PC-9 (cell line): Measurements from ENCODE around the gene VPS9D1. TPM values are rescaled to one million over a fixed set of nuclear protein-coding genes. Genes with fewer than 3 reads are reported as not detected.

Source experiments
- BruUV-seq: library from RNA; stranded (reverse); fragments of 400-500 nt; replicated peaks from 2 replicates; lab custom pipeline; 2021; lab: Mats Ljungman, UMichigan
- CTCF ChIA-PET: fragments of 300-600 bp; sonication (Branson Sonifier 250); formaldehyde crosslinking; loops from one replicate; lab custom pipeline; 2022; ENCODE audit warnings: antibody characterized with exemption; lab: Charles Lee
- POLR2A ChIA-PET: fragments of 300-600 bp; sonication (Branson Sonifier 250); formaldehyde crosslinking; loops from one replicate; lab custom pipeline; 2022; ENCODE audit warnings: antibody characterized with exemption; ENCODE audit not compliant: unreplicated experiment; lab: Charles Lee
- DNase-seq, 2 experiments: peaks; one replicate each; pipeline versions ENCODE4 v3.0.0 to v3.0.0-alpha.2; 2015 to 2022; ENCODE audit warnings: mixed read lengths in 1 of 2
- H2AFZ ChIP-seq: fragments of 200-600 bp; sonication (generic); 2 replicates; pipeline ENCODE4 v1.8.1; 2017; ENCODE audit warnings: antibody characterized with exemption
- H3F3A ChIP-seq: fragments of 200-600 bp; sonication (generic); 2 replicates; pipeline ENCODE4 v1.8.1; 2017; ENCODE audit warnings: antibody characterized with exemption, mild to moderate bottlenecking, low read depth; ENCODE audit not compliant: insufficient read depth
- H3K27ac ChIP-seq: fragments of 200-600 bp; sonication (generic); 2 replicates; pipeline ENCODE4 v1.6.1; 2016; ENCODE audit warnings: mixed run types
- H3K27me3 ChIP-seq: fragments of 200-600 bp; sonication (generic); 2 replicates; pipeline ENCODE4 v1.6.1; 2016; ENCODE audit warnings: low read depth, mixed run types; ENCODE audit not compliant: insufficient read depth
- H3K36me3 ChIP-seq: fragments of 200-600 bp; sonication (generic); 2 replicates; pipeline ENCODE4 v1.6.1; 2016; ENCODE audit warnings: low read depth, mixed run types
- H3K4me1 ChIP-seq: fragments of 200-600 bp; sonication (generic); replicated peaks from 2 replicates; pipeline ENCODE4 v1.6.1; 2016; ENCODE audit warnings: mixed run types; ENCODE audit not compliant: insufficient read depth
- H3K4me2 ChIP-seq: fragments of 200-600 bp; sonication (generic); 2 replicates; pipeline ENCODE4 v1.6.1; 2017; ENCODE audit warnings: mixed run types
- H3K4me3 ChIP-seq: fragments of 200-600 bp; sonication (generic); 2 replicates; pipeline ENCODE4 v1.6.1; 2016; ENCODE audit warnings: mixed run types
- H3K79me2 ChIP-seq: fragments of 200-600 bp; sonication (generic); 2 replicates; pipeline ENCODE4 v1.6.1; 2017; ENCODE audit warnings: low read depth, mixed run types
- H3K9me2 ChIP-seq: fragments of 200-600 bp; sonication (generic); 2 replicates; pipeline ENCODE4 v1.8.1; 2017; ENCODE audit warnings: mild to moderate bottlenecking; ENCODE audit not compliant: insufficient read depth
- H3K9me3 ChIP-seq: fragments of 200-600 bp; sonication (generic); 2 replicates; pipeline ENCODE4 v1.8.1; 2016; ENCODE audit warnings: low read depth; ENCODE audit not compliant: insufficient read depth
- H4K20me1 ChIP-seq: fragments of 200-600 bp; sonication (generic); 2 replicates; pipeline ENCODE4 v1.8.1; 2017; ENCODE audit not compliant: insufficient read depth
- CTCF ChIP-seq: fragments of 200-600 bp; sonication (generic); conservative IDR thresholded peaks from 2 replicates; pipeline ENCODE4 v1.6.1; 2017; ENCODE audit warnings: mixed run types, antibody characterized with exemption, mild to moderate bottlenecking, moderate library complexity
- EZH2 ChIP-seq: fragments of 200-600 bp; sonication (generic); IDR thresholded peaks from 2 replicates; pipeline ENCODE4 v1.8.0; 2017; ENCODE audit warnings: antibody characterized with exemption, low read depth
- intact Hi-C: fragments of 100-400 bp; cut with micrococcal nuclease; formaldehyde crosslinking; loops from one replicate; pipeline ENCODE4 v1.10.0; 2022; ENCODE audit not compliant: unreplicated experiment
- total RNA-seq: library from RNA; stranded (reverse); gene quantifications from 2 replicates; pipeline ENCODE4 v1.2.3, GENCODE V29; 2021

VPS9D1 gene
- total RNA-seq, 1 experiment from 2014 or later: 15.2 TPM

- POLR2A ChIA-PET: no interaction called here
- no peak overlapping the region for H3K27ac ChIP-seq
- H3K36me3 ChIP-seq: 0 out of 2 replicates have a peak, but pooled peaks cover 11% of the 10 kb centered on the region
- H2AFZ ChIP-seq: no peak overlapping the region
- no peaks in the 10 kb centered on the region for H4K20me1 ChIP-seq
- no peak overlapping the region for H3K4me2 ChIP-seq
- DNase-seq: no peak
- no peaks in the 10 kb centered on the region; the same call in 1 of the 2 replicates for H3F3A ChIP-seq
- intact Hi-C loops: no loop called here
- H3K27me3 ChIP-seq: no peaks in the 10 kb centered on the region
- TF ChIP-seq EZH2 (no peak), CTCF (no peak)
- no peaks in the 10 kb centered on the region for H3K4me1 ChIP-seq
- no peaks in the 10 kb centered on the region for H3K79me2 ChIP-seq
- H3K4me3 ChIP-seq: no peak overlapping the region
- CTCF ChIA-PET: no interaction called here
- H3K9me2 ChIP-seq: no peaks in the 10 kb centered on the region
- no peaks in the 10 kb centered on the region for H3K9me3 ChIP-seq
- no TSS peak for BruUV-seq
Observed at GRCh38 chr16:89764711-89765201, 44.1 kb upstream of the VPS9D1 start.

GRCh38 chr16:89761304-89761922 is 40.7 kb upstream of the VPS9D1 start:
- Histone ChIP-seq H4K20me1 (no peaks in the 10 kb centered on the region), H3F3A (no peaks in the 10 kb centered on the region), H3K79me2 (no peaks in the 10 kb centered on the region), H3K4me3 (no peak overlapping the region), H3K9me3 (no peaks in the 10 kb centered on the region), H3K4me2 (no peak overlapping the region), H3K27ac (no peak overlapping the region), H3K9me2 (no peaks in the 10 kb centered on the region), H2AFZ (no peak overlapping the region), H3K36me3 (0 out of 2 replicates have a peak, but pooled peaks cover 5% of the 10 kb centered on the region), H3K27me3 (no peaks in the 10 kb centered on the region), H3K4me1 (no peaks in the 10 kb centered on the region)
- TF ChIP-seq CTCF (no peak), EZH2 (no peak)
- intact Hi-C loops: no loop called here
- ChIA-PET POLR2A (no interaction called here), CTCF (interaction anchor here (0.5 kb wide), 1 partner anchor 15 kb away, joined by 5 read pairs; no protein-coding TSS in a partner anchor)
- BruUV-seq: no TSS peak
- no peak for DNase-seq

- TF ChIP-seq CTCF (no peak), EZH2 (no peak)
- Histone ChIP-seq H3K27ac (no peak overlapping the region), H3K79me2 (no peaks in the 10 kb centered on the region), H3K9me3 (no peaks in the 10 kb centered on the region), H2AFZ (no peak overlapping the region), H3F3A (no peaks in the 10 kb centered on the region), H3K4me1 (no peaks in the 10 kb centered on the region), H3K36me3 (0 out of 2 replicates have a peak, but pooled peaks cover 5% of the 10 kb centered on the region), H3K27me3 (no peaks in the 10 kb centered on the region), H3K4me2 (no peak overlapping the region), H4K20me1 (no peaks in the 10 kb centered on the region), H3K9me2 (no peaks in the 10 kb centered on the region), H3K4me3 (no peak overlapping the region)
- CTCF ChIA-PET: no interaction called here
- intact Hi-C loops: no loop called here
- POLR2A ChIA-PET: no interaction called here
- no TSS peak for BruUV-seq
- no peak for DNase-seq
Observed at GRCh38 chr16:89759746-89760340, 39.1 kb upstream of the VPS9D1 start.
